Measurements from ENCODE around the gene OR8I2. TPM values are rescaled to one million over a fixed set of nuclear protein-coding genes. Genes with fewer than 3 reads are reported as not detected.
"Not testable (repeated sequence)": the region's sequence is repeated elsewhere in the genome, so short reads cannot be mapped to it uniquely, and the experiment has no call there.

The OR8I2 gene
- total RNA-seq (not detected), polyA plus RNA-seq (ENCODE audit: insufficient read length in 2 of 2) (not detected)
- long read RNA-seq, donor 1 = 0 reads
- long read RNA-seq, donor 2, partial matches to known transcripts = 0 of 1 reads
- long read RNA-seq, donor 2, other reads (novel, unspliced or antisense) = 0 of 1 reads
- long read RNA-seq, donor 3 = 0 reads
- long read RNA-seq, donor 4 = 0 reads

DNA sequence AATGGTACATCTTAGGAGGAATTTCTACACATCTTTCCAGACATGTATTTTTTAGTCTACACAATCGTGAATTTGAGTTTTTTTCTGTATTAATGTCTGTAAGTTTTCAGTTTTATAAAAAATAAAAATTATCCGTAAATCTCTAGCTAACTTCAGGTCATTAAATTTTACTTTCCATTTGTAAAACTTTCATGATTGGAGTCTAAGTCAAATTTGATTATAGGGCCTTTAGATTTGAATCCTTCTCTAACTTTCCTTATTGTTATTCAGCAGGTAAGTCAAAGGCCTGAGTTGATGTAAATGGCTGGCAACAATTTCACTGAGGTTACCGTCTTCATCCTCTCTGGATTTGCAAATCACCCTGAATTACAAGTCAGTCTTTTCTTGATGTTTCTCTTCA, at the start of gene OR8I2:
OR8I2 (plus strand) TSS at position 301 of the 400 bp plus-strand sequence; CDS start at position 301, 0 bp downstream.
- Histone ChIP-seq H3K27me3 (ENCODE audit: control insufficient read depth, insufficient read depth, low read length) (no peaks in the 10 kb centered on the region), H3K4me1 (ENCODE audit: control insufficient read depth, insufficient read depth, low read length) (no peaks in the 10 kb centered on the region), H3K27ac (ENCODE audit: low read depth, low read length) (no peak within 1 kb of the TSS), H3K4me3 (ENCODE audit: low read depth, low read length) (no peak within 1 kb of the TSS), H3K9me3 (ENCODE audit: control insufficient read depth, insufficient read depth, low read length) (no peaks in the 10 kb centered on the region), H3K36me3 (ENCODE audit: control insufficient read depth, insufficient read depth, low read length) (no peaks in the 10 kb centered on the region)
- 100% methylated on average over 1 of the region's 3 CpGs for WGBS (ENCODE audit: insufficient coverage)
- no peak for DNase-seq (ENCODE audit: low read depth in 4 of 6, low spot score in 6 of 6)

- Histone ChIP-seq H3K4me3 (ENCODE audit: low read depth, low read length) (no peak overlapping the region), H3K9me3 (ENCODE audit: control insufficient read depth, insufficient read depth, low read length) (peaks cover 8% of the 10 kb centered on the region), H3K4me1 (ENCODE audit: control insufficient read depth, insufficient read depth, low read length) (no peaks in the 10 kb centered on the region), H3K36me3 (ENCODE audit: control insufficient read depth, insufficient read depth, low read length) (no peaks in the 10 kb centered on the region), H3K27me3 (ENCODE audit: control insufficient read depth, insufficient read depth, low read length) (no peaks in the 10 kb centered on the region), H3K27ac (ENCODE audit: low read depth, low read length) (no peak overlapping the region)
- WGBS (ENCODE audit: insufficient coverage) = 88% methylated on average over 1 of the region's 1 CpG
- DNase-seq (ENCODE audit: low read depth in 4 of 6, low spot score in 6 of 6) = no peak
These were observed 47.6 kb upstream of the OR8I2 start for GRCh38 chr11:56045538-56045937.

- Histone ChIP-seq H3K4me1 (ENCODE audit: control insufficient read depth, insufficient read depth, low read length) (no peaks in the 10 kb centered on the region), H3K4me3 (ENCODE audit: low read depth, low read length) (no peak overlapping the region), H3K27ac (ENCODE audit: low read depth, low read length) (no peak overlapping the region), H3K27me3 (ENCODE audit: control insufficient read depth, insufficient read depth, low read length) (no peaks in the 10 kb centered on the region), H3K36me3 (ENCODE audit: control insufficient read depth, insufficient read depth, low read length) (no peaks in the 10 kb centered on the region), H3K9me3 (ENCODE audit: control insufficient read depth, insufficient read depth, low read length) (no peaks in the 10 kb centered on the region)
- DNase-seq (ENCODE audit: low read depth in 4 of 6, low spot score in 6 of 6) = peak in 1 of 6 donors; percentile 8
- no CpG with 5 or more reads among the region's 4 CpGs for WGBS (ENCODE audit: insufficient coverage)
These were observed 44.6 kb upstream of the OR8I2 start for GRCh38 chr11:56048480-56048879.

DNA sequence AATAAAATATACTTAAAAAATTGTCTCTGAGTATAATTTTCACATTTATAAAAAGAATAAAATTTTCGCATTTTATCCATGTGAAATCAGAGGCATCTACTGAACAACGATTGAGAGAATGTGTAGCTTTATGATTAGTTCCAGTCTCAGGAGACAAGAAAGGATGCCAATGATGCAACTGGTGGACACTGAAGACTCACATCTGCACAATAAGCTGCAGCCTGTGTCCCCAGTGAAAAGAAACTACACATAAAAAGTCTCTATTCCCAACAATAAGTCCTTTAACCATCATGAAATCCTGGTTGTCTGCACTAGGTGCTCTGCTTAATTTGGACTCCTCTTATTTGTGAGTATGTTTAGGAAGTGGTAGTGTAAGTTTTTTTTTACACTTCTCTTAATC, 43.6 kb upstream of the OR8I2 start:
- H3K27me3 ChIP-seq (ENCODE audit: control insufficient read depth, insufficient read depth, low read length) = no peaks in the 10 kb centered on the region
- no peaks in the 10 kb centered on the region for H3K4me1 ChIP-seq (ENCODE audit: control insufficient read depth, insufficient read depth, low read length)
- WGBS (ENCODE audit: insufficient coverage) = no CpG with 5 or more reads among the region's 2 CpGs
- no peak overlapping the region for H3K4me3 ChIP-seq (ENCODE audit: low read depth, low read length)
- H3K27ac ChIP-seq (ENCODE audit: low read depth, low read length) = no peak overlapping the region
- peak in 3 of 6 donors; percentile 0 to 9 (median 1) for DNase-seq (ENCODE audit: low read depth in 4 of 6, low spot score in 6 of 6)
- no peaks in the 10 kb centered on the region for H3K9me3 ChIP-seq (ENCODE audit: control insufficient read depth, insufficient read depth, low read length)
- H3K36me3 ChIP-seq (ENCODE audit: control insufficient read depth, insufficient read depth, low read length) = no peaks in the 10 kb centered on the region

DNA sequence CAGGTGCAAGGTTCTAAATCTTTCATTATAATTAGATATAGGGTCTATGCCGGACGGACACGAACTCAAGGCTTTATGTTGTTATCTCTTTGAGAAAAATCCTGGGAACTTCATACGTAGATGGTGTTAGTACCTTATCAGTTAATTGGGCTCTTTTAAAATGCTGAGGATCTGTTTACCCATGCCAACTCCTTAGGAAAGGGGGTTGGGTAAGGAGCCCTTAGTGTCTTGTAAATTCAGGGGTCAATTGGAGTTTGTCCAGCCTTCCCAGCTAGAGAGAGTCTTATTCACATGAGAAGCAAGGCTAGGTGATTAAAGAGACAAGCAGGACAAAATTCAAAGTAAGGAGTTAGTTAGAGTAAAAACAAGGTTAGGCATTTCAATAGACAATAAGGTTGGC, 36.7 kb upstream of the OR8I2 start:
- no CpG with 5 or more reads among the region's 4 CpGs for WGBS (ENCODE audit: insufficient coverage)
- H3K27me3 ChIP-seq (ENCODE audit: control insufficient read depth, insufficient read depth, low read length); H3K4me1 ChIP-seq (ENCODE audit: control insufficient read depth, insufficient read depth, low read length); DNase-seq (ENCODE audit: low read depth in 4 of 6, low spot score in 6 of 6); H3K27ac ChIP-seq (ENCODE audit: low read depth, low read length); H3K9me3 ChIP-seq (ENCODE audit: control insufficient read depth, insufficient read depth, low read length); H3K36me3 ChIP-seq (ENCODE audit: control insufficient read depth, insufficient read depth, low read length); H3K4me3 ChIP-seq (ENCODE audit: low read depth, low read length): not testable (repeated sequence)

DNA sequence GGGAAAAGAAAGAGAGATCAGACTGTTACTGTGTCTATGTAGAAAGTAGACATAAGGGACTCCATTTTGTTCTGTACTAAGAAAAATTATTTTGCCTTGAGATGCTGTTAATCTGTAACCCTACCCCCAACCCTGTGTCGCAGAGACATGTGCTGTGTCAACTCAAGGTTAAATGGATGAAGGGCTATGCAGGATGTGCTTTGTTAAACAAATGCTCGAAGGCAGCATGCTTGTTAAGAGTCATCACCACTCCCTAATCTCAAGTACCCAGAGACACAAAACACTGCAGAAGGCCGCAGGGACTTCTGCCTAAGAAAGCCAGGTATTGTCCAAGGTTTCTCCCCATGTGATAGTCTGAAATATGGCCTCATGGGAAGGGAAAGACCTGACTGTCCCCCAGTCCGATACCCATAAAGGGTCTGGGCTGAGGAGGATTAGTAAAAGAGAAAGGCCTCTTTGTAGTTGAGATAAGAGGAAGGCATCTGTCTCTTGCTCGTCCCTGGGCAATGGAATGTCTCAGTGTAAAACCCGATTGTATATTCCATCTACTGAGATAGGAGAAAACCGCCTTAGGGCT, 35.4 kb upstream of the OR8I2 start:
- not testable (repeated sequence) for H3K36me3 ChIP-seq (ENCODE audit: control insufficient read depth, insufficient read depth, low read length); H3K27ac ChIP-seq (ENCODE audit: low read depth, low read length); H3K27me3 ChIP-seq (ENCODE audit: control insufficient read depth, insufficient read depth, low read length); H3K4me1 ChIP-seq (ENCODE audit: control insufficient read depth, insufficient read depth, low read length); H3K9me3 ChIP-seq (ENCODE audit: control insufficient read depth, insufficient read depth, low read length); DNase-seq (ENCODE audit: low read depth in 4 of 6, low spot score in 6 of 6); H3K4me3 ChIP-seq (ENCODE audit: low read depth, low read length)
- 100% methylated on average over 1 of the region's 7 CpGs for WGBS (ENCODE audit: insufficient coverage)

- not testable (repeated sequence) for H3K27ac ChIP-seq (ENCODE audit: low read depth, low read length); DNase-seq (ENCODE audit: low read depth in 4 of 6, low spot score in 6 of 6); H3K36me3 ChIP-seq (ENCODE audit: control insufficient read depth, insufficient read depth, low read length); H3K4me3 ChIP-seq (ENCODE audit: low read depth, low read length); H3K4me1 ChIP-seq (ENCODE audit: control insufficient read depth, insufficient read depth, low read length); H3K9me3 ChIP-seq (ENCODE audit: control insufficient read depth, insufficient read depth, low read length); H3K27me3 ChIP-seq (ENCODE audit: control insufficient read depth, insufficient read depth, low read length)
- 61% methylated on average over 4 of the region's 7 CpGs for WGBS (ENCODE audit: insufficient coverage)
These were observed 34.8 kb upstream of the OR8I2 start for GRCh38 chr11:56058260-56058780.

GRCh38 chr11:56066980-56067379, 26.1 kb upstream of the OR8I2 start:
- Histone ChIP-seq H3K36me3 (ENCODE audit: control insufficient read depth, insufficient read depth, low read length) (no peaks in the 10 kb centered on the region), H3K9me3 (ENCODE audit: control insufficient read depth, insufficient read depth, low read length) (no peaks in the 10 kb centered on the region), H3K4me3 (ENCODE audit: low read depth, low read length) (no peak overlapping the region), H3K27me3 (ENCODE audit: control insufficient read depth, insufficient read depth, low read length) (no peaks in the 10 kb centered on the region), H3K4me1 (ENCODE audit: control insufficient read depth, insufficient read depth, low read length) (no peaks in the 10 kb centered on the region), H3K27ac (ENCODE audit: low read depth, low read length) (no peak overlapping the region)
- 43% methylated on average over 1 of the region's 2 CpGs for WGBS (ENCODE audit: insufficient coverage)
- no peak for DNase-seq (ENCODE audit: low read depth in 4 of 6, low spot score in 6 of 6)

GRCh38 chr11:56089697-56090096, 3.4 kb upstream of the OR8I2 start:
- no peak overlapping the region for H3K27ac ChIP-seq (ENCODE audit: low read depth, low read length)
- WGBS (ENCODE audit: insufficient coverage) = no CpG with 5 or more reads among the region's 3 CpGs
- no peak overlapping the region for H3K4me3 ChIP-seq (ENCODE audit: low read depth, low read length)

GRCh38 chr11:56103210-56103737, 10.2 kb downstream of the OR8I2 start, which contains the start of gene OR8H2:
OR8H2 (plus strand) TSS chr11:56103687; CDS start chr11:56105043, 1,356 bp downstream.
- H3K4me1 ChIP-seq (ENCODE audit: control insufficient read depth, insufficient read depth, low read length) = no peaks in the 10 kb centered on the region
- no peaks in the 10 kb centered on the region for H3K27me3 ChIP-seq (ENCODE audit: control insufficient read depth, insufficient read depth, low read length)
- DNase-seq (ENCODE audit: low read depth in 4 of 6, low spot score in 6 of 6) = no peak
- no peak within 1 kb of the TSS for H3K27ac ChIP-seq (ENCODE audit: low read depth, low read length)
- no peaks in the 10 kb centered on the region for H3K9me3 ChIP-seq (ENCODE audit: control insufficient read depth, insufficient read depth, low read length)
- H3K4me3 ChIP-seq (ENCODE audit: low read depth, low read length) = no peak within 1 kb of the TSS
- H3K36me3 ChIP-seq (ENCODE audit: control insufficient read depth, insufficient read depth, low read length) = no peaks in the 10 kb centered on the region

More at GRCh38 chr11:56089697-56090096, 3.4 kb upstream of the OR8I2 start:
- Histone ChIP-seq H3K9me3 (ENCODE audit: control insufficient read depth, insufficient read depth, low read length) (no peaks in the 10 kb centered on the region), H3K36me3 (ENCODE audit: control insufficient read depth, insufficient read depth, low read length) (no peaks in the 10 kb centered on the region), H3K27me3 (ENCODE audit: control insufficient read depth, insufficient read depth, low read length) (no peaks in the 10 kb centered on the region), H3K4me1 (ENCODE audit: control insufficient read depth, insufficient read depth, low read length) (no peaks in the 10 kb centered on the region)
- no peak for DNase-seq (ENCODE audit: low read depth in 4 of 6, low spot score in 6 of 6)

Data from spinal cord (tissue), 10 donors.